HL-60 (cell line): ENCODE measurements around the gene LPCAT1.

ENCODE experiments used
- POLR2AphosphoS5 ChIP-seq: IDR thresholded peaks from 2 replicates; pipeline ENCODE4 v1.6.1; 2012; ENCODE audit warnings: low read depth
- TF ChIP-seq, protein P1 (sequence below): IDR thresholded peaks from one replicate; pipeline ENCODE4 v1.5.1; 2011; ENCODE audit warnings: low read length, control low read depth, inconsistent platforms; ENCODE audit not compliant: insufficient read depth
- TF ChIP-seq, protein P2 (sequence below): IDR thresholded peaks from 2 replicates; pipeline ENCODE4 v1.6.1; 2012; ENCODE audit warnings: low read depth; ENCODE audit not compliant: insufficient replicate concordance

DNA sequence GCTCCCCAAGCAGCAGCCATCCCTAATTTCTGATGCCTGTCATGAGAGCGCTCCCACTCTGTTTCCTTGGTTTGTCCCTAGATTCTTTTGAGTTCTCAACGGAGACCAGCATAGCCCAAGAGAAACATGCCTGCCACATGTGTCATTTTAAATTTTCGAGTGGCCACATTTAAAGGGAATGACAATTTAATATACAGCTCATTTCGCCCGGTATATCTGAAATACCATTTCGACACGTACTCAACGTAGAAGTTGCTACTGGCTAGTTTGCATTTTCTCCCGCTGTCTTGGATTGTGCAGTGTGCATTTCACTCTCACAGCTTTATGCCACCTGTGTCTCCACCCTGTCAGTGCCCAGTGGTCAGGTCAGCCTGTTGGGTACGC, 21.0 kb downstream of the LPCAT1 start:
- TF ChIP-seq, protein P1, sequence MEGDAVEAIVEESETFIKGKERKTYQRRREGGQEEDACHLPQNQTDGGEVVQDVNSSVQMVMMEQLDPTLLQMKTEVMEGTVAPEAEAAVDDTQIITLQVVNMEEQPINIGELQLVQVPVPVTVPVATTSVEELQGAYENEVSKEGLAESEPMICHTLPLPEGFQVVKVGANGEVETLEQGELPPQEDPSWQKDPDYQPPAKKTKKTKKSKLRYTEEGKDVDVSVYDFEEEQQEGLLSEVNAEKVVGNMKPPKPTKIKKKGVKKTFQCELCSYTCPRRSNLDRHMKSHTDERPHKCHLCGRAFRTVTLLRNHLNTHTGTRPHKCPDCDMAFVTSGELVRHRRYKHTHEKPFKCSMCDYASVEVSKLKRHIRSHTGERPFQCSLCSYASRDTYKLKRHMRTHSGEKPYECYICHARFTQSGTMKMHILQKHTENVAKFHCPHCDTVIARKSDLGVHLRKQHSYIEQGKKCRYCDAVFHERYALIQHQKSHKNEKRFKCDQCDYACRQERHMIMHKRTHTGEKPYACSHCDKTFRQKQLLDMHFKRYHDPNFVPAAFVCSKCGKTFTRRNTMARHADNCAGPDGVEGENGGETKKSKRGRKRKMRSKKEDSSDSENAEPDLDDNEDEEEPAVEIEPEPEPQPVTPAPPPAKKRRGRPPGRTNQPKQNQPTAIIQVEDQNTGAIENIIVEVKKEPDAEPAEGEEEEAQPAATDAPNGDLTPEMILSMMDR = no peak
- TF ChIP-seq, protein P2, sequence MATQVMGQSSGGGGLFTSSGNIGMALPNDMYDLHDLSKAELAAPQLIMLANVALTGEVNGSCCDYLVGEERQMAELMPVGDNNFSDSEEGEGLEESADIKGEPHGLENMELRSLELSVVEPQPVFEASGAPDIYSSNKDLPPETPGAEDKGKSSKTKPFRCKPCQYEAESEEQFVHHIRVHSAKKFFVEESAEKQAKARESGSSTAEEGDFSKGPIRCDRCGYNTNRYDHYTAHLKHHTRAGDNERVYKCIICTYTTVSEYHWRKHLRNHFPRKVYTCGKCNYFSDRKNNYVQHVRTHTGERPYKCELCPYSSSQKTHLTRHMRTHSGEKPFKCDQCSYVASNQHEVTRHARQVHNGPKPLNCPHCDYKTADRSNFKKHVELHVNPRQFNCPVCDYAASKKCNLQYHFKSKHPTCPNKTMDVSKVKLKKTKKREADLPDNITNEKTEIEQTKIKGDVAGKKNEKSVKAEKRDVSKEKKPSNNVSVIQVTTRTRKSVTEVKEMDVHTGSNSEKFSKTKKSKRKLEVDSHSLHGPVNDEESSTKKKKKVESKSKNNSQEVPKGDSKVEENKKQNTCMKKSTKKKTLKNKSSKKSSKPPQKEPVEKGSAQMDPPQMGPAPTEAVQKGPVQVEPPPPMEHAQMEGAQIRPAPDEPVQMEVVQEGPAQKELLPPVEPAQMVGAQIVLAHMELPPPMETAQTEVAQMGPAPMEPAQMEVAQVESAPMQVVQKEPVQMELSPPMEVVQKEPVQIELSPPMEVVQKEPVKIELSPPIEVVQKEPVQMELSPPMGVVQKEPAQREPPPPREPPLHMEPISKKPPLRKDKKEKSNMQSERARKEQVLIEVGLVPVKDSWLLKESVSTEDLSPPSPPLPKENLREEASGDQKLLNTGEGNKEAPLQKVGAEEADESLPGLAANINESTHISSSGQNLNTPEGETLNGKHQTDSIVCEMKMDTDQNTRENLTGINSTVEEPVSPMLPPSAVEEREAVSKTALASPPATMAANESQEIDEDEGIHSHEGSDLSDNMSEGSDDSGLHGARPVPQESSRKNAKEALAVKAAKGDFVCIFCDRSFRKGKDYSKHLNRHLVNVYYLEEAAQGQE = no peak
- TF ChIP-seq POLR2AphosphoS5 = no peak
